HG03095 (cell line): ENCODE measurements around the gene UBASH3B.

Source experiments
- ATAC-seq: cut with Tn5 transposase; IDR thresholded peaks from one replicate; pipeline ENCODE4 v1.9.1; 2021; ENCODE audit warnings: moderate library complexity; ENCODE audit not compliant: unreplicated experiment

Gene UBASH3B

GRCh38 chr11:122647736-122648275 is 7.7 kb upstream of the UBASH3B start:
- ATAC-seq: no peak

DNA sequence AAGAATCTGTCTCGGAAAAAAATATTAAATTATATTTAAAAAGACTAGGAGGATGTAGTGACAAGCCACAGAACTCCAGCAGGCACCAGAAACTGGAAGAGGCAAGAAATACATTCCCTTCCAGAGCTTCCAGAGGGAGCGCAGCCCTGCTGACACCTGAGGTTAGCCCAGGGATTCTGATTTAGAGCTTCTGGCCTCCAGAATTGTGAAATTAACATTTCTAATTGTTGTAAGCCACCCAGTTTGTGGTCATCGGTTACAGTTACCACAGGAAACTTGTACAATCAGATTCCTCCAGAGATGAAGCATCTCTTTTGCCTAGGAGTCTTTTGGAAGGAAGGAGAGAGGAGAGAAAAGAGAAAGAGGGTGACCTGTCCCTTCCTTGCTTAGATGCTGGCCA is 6.4 kb upstream of the UBASH3B start:
- ATAC-seq: no peak

DNA sequence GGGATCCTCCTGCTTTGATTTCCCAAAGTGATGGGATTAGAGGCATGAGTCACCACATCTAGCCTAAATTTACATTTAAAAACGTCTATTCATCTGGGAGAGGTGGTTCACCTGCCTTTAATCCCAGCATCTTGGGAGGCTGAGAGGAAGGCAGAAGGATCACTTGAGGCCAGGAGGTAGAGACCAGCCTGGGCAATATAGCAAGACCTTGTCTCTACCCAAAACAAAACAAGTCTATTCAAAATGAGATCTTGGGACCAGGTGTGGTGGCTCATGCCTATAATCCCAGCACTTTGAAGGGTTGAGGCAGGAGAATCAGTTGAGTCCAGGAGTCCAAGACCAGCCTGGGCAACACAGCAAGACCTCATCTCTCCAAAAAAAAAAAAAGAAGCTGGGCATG is 4.9 kb upstream of the UBASH3B start:
- ATAC-seq: no peak

DNA sequence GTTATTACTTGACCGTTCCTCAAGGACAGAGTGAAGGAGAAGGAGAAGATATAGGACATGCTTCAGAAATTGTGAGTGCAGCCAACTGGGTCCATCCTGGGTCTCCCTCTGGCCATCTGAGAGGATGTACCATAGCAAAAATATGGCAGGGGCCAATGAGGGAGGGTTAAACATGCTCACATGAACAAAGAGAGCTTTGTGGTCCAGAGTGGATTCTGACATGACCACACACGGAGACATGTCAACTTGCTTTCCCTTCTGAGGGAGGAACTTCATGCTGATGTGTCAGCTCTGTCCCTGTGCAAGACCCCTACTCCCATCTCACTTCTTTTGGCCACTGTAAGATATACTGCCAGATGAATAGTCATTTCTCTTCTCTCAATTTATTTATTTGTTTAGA is 3.0 kb upstream of the UBASH3B start:
- ATAC-seq: no peak

- no peak for ATAC-seq
Measured at GRCh38 chr11:122653916-122654585, 1.5 kb upstream of the UBASH3B start.

GRCh38 chr11:122656073-122656630 is 630 bp downstream of the UBASH3B start:
- ATAC-seq: peak; percentile 49

- ATAC-seq: no peak
Measured at GRCh38 chr11:122656631-122657101, 1.1 kb downstream of the UBASH3B start.

DNA sequence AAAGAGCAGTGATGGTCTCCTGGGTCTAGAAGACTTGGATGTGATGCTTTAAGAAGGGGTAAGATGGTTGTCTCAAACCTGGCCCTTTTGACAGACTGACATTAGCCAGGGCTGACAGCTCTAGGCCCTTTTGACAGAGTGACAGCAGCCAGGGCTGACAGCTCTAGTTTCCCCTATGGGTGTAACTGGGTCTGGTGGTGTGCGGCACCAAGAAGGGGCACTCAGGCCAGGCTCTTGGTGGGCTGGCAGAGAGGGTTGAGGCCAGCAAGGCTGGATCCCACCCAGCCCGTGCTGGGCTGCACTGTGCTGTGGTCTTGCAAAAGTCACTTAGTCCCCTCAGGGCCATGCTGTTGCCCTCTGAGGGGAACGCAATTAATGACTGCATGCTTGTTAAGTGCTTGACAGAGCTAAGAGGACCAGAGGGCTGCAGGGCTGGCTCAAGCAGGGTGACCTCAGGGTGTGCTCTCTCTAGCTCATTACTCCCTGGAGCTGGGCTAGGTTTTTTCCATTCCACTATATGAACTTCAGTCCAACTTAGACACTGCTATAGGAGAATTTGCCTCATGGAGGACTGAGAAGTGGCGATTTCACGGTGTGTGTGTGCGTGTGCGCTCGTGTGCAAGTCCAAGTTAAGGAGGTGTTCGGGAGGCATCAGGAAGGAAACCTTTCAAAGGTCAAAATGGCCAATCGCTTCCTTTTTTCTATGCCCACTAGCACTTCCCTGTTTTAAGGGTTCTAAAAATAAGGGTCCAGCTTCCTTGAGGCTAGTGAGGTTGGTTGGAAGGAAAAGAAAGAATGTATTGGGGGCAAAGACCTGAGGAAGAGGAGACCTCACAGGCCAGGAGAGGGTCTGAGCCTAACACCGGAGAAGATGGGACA is 4.4 kb downstream of the UBASH3B start:
- ATAC-seq: no peak

- ATAC-seq: no peak
Measured at GRCh38 chr11:122661182-122661945, 5.8 kb downstream of the UBASH3B start.

DNA sequence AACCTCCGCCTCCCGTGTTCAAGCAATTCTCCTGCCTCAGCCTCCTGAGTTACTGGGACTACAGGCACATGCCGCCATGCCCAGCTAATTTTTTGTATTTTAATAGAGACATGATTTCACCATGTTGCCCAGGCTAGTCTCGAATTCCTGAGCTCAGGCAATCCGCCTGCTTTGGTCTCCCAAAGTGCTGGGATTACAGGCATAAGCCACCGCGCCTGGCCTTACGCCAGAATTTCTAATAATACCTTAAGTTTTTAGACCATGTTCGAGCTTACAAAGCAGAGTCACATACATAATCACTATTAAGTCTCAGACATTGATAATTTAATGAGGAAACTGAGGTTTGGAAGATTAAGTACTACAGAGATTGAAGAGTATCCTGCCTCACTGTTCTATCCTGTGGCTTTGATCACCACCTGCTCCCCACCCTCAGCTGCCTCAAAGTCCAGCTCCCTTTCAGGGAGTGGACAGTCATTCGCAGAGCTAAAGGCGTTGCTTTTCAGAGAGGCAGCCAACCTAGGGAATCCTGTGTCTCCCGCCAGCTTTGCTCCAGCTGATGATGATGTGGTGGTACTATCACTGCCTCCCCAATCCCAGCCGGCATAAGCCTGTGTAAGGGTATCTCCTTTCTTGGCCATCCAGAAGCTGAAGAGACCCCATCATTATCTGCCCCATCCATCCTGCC is 7.7 kb downstream of the UBASH3B start:
- ATAC-seq: no peak

GRCh38 chr11:122663764-122664163 is 8.2 kb downstream of the UBASH3B start:
- no peak for ATAC-seq

DNA sequence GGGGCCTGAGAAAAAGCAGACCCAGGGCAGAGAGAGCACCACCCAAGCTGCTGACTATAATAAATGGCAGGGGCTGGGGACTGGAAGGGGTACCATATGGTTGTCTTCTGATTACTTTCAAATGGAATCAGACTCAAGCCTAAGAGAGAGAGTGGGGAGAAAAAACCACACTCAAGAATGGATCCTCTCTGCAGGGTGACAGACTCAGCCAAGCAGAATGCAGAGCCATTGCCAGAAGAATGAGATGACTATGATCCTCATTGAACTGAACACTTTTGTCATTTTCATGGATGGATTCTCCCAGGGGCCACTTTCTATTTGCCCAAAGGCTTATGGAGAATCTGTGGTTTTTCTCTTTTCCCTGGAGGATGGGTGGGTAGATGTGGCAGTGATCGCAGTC is 8.7 kb downstream of the UBASH3B start:
- ATAC-seq: no peak

DNA sequence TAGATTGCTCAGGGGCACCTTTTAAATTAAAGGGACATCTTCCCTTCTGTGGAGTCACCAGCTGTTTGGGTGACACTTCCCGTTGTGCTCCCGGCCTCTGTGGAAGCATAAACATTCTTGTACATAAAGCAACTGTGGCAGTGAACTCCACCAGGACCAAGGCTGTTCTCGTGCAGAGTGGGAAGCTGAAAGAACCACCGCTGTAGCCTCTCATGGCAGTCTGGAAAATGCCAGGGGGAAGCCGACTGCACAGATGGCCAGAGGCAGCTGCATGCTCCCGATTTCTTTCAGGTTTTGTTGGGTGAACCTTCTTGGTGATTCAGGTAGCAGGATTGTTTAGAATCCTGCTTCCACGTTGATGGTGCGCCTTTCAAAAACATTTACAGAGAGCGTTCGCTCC is 10.3 kb downstream of the UBASH3B start:
- no peak for ATAC-seq

- no peak for ATAC-seq
Measured at GRCh38 chr11:122666743-122667142, 11.2 kb downstream of the UBASH3B start.

DNA sequence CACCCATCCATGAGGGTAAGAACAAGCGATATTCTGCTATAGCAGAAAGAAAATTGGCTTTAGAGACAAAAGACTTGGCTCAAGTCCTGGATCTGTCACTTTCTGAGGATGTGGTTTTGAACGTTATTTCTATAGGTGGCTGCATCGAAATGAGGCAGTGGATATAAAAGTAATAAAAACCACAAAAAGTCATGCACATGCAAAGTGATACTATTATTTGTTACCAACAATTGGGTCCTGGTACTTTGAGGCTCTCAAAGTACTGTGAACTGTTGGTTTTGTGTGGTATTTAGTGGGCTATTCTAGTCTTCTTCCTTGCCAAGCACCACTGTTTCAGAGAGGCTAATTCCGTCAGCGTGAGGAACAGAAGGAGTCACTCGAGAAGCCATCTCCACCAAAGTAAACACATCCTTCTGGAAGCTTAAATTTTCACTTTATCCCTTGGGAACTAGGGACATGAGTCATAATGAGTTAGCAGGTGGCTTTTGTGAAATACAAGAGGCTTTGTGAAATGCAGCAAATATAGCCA is 13.1 kb downstream of the UBASH3B start:
- no peak for ATAC-seq

- ATAC-seq: no peak
Measured at GRCh38 chr11:122670131-122670530, 14.6 kb downstream of the UBASH3B start.

DNA sequence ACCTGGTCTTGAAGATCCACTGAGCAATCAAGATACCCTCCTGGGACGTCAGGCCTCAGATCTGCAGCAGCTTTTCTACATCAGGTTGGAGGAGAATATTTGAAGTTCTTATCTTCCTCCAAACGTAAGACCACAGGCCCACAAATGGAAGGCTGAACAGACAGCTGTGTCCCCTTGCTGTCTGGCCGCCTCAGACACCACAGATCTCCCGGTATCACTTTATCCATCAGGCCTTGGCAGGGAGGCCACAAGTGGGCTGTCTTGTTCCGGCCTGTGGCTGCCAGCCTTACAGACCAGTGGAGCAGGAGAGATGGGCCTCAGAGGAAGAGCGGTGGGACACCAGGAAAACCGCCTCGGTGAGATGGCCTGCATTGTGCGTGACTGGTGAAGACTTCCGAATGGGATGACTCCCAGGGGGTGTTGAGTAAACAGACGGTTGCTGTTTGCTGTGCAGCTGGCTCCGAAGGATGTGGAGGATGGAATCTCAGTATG is 15.9 kb downstream of the UBASH3B start:
- ATAC-seq: no peak

- no peak for ATAC-seq
Measured at GRCh38 chr11:122672892-122673291, 17.4 kb downstream of the UBASH3B start.

GRCh38 chr11:122673701-122674100 is 18.2 kb downstream of the UBASH3B start:
- ATAC-seq: no peak

GRCh38 chr11:122676638-122677037 is 21.1 kb downstream of the UBASH3B start:
- no peak for ATAC-seq
